WERI-Rb-1 (cell line): ENCODE measurements around the gene CCDC112.

Experiments used
- DNase-seq: peaks from one replicate; pipeline ENCODE4 v3.0.0-alpha.2; 2020
- H3K27ac ChIP-seq: fragments of 250-450 bp; sonication (Bioruptor Pico); 2 replicates; pipeline ENCODE4 v1.5.1; 2020; ENCODE audit warnings: mild to moderate bottlenecking, moderate library complexity
- H3K27me3 ChIP-seq: fragments of 250-450 bp; sonication (Bioruptor Pico); 2 replicates; pipeline ENCODE4 v1.5.1; 2021; ENCODE audit warnings: mild to moderate bottlenecking, low read depth, moderate library complexity; ENCODE audit not compliant: insufficient read depth, severe bottlenecking
- H3K36me3 ChIP-seq: fragments of 250-450 bp; sonication (Bioruptor Pico); 2 replicates; pipeline ENCODE4 v1.5.1; 2020; ENCODE audit warnings: mild to moderate bottlenecking, moderate library complexity
- H3K4me3 ChIP-seq: 2 replicates; pipeline ENCODE4 v1.5.1; 2011; ENCODE audit warnings: low read depth, mild to moderate bottlenecking, control low read depth, low read length
- H3K9me3 ChIP-seq: fragments of 250-450 bp; sonication (Bioruptor Pico); 2 replicates; pipeline ENCODE4 v1.5.1; 2021; ENCODE audit warnings: mild to moderate bottlenecking, moderate library complexity; ENCODE audit not compliant: severe bottlenecking
- CTCF ChIP-seq: IDR thresholded peaks from 2 replicates; pipeline ENCODE4 v1.5.1; 2011; ENCODE audit warnings: low read depth, mild to moderate bottlenecking, control low read depth, inconsistent platforms, low read length

The CCDC112 gene

DNA sequence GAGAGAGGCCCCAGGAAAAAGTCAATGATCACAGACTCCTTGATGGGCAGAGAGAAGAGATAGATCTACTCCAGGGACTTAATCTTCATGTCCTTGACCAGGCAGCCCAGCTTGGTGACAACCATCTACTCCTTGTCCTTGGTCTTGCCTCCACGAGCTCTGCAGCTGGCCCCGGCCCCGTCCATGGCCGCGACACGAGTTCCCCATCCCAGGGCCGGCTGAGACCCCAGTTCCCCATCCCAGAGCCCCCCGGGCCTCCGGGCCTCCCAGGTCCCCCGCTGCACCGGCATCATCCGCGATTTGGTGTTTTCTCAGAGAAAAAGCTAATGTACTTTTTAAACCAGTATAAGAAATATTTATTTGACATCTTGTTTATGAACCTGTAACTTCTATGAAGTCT is 31.2 kb downstream of the CCDC112 start:
- H3K27me3 ChIP-seq, result no peaks in the 10 kb centered on the region
- H3K27ac ChIP-seq, result no peak overlapping the region
- H3K36me3 ChIP-seq, result no peaks in the 10 kb centered on the region; the same call in 1 of the 2 replicates
- no peak overlapping the region for H3K4me3 ChIP-seq
- H3K9me3 ChIP-seq, result no peaks in the 10 kb centered on the region
- no peak for DNase-seq
- TF ChIP-seq CTCF, result no peak

GRCh38 chr5:115264786-115265185 is 31.7 kb downstream of the CCDC112 start:
- no peak for TF ChIP-seq CTCF
- no peak for DNase-seq
- Histone ChIP-seq H3K4me3 (no peak overlapping the region), H3K27me3 (no peaks in the 10 kb centered on the region), H3K27ac (no peak overlapping the region), H3K36me3 (no peaks in the 10 kb centered on the region; the same call in 1 of the 2 replicates), H3K9me3 (no peaks in the 10 kb centered on the region)

DNA sequence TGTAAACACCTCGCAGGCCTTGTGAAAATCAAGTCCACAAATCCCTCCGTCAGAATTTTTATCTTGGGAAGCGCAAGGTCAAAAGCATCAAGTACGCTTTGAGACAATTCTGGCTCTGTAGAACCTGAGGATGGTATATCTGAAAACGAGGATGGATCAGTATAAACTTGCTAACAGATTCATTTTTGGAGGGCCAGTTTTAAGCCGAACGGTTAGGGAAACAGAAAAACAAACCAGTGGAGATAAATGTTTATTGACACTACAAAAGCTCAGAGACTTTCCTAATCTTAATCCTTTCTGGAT is 33.4 kb downstream of the CCDC112 start:
- H3K27me3 ChIP-seq, result no peaks in the 10 kb centered on the region

DNA sequence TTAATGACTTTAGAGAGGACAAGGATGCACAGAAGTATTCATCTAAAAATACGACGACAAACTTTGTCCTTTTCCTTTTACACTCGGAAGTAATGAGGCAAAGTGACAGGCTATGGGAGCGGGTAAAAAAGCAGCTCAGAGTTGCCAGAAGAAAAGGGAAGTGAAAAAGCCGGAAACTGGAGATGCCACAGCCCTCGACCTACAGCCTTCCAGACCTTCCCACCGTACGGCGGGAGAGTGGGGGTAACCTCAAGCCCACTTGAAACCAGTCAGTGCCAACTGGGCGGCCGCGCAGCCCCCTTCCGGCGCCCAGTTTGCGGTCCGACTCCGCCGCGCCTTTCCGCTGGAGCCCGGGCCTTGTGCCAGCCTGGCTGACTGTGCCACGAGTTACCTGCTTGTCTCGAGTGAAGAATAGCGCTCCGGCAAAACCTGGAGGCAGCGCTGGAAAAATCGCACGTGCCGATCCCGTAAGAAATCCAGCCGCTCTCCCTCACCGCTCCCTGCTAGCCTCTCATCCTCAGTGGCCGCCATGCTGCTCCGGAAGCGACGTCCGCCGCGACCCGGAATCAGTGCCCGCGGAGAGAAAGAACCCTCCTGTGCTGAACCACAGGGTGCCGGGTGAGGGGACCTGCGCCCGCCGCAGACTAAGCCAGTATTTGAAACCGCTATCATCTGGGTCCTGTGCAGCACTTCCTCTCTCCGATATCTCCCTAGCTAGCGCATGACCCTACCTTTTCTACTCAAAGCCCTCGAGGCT is 34.0 kb downstream of the CCDC112 start, which contains the start of gene PGGT1B:
PGGT1B (minus strand) TSS at position 557 of the 757 bp plus-strand sequence; CDS start at position 531, 26 bp downstream.
- Histone ChIP-seq H3K27me3 (no peaks in the 10 kb centered on the region), H3K27ac (peak within 1 kb of the TSS; percentile 73), H3K36me3 (no peaks in the 10 kb centered on the region; the same call in 1 of the 2 replicates), H3K9me3 (no peaks in the 10 kb centered on the region), H3K4me3 (peak within 1 kb of the TSS; percentile 90)
- peak; percentile 86 for DNase-seq
- TF ChIP-seq CTCF, result no peak

More for the DNA sequence above, 33.4 kb downstream of the CCDC112 start:
- peak overlapping the region; percentile 90 for H3K4me3 ChIP-seq
- TF ChIP-seq CTCF, result no peak
- H3K27ac ChIP-seq, result peak overlapping the region; percentile 73
- H3K9me3 ChIP-seq, result no peaks in the 10 kb centered on the region
- no peaks in the 10 kb centered on the region; the same call in 1 of the 2 replicates for H3K36me3 ChIP-seq
- DNase-seq, result no peak

DNA sequence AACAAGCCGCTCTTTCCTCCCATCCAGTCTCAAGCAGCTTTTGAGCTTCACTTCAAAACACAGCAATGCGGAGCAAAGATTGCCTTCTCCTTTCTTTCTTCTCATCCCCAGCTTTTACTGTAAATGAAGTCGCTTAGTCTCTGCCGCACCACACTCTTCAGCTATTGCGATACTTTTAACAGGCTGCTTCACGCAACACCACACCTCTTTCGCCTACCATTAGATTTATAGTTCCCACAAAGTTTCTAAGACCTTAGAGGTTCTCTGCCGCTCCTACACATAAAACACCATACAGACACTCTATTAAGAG is 34.5 kb downstream of the CCDC112 start:
- TF ChIP-seq CTCF, result no peak
- Histone ChIP-seq H3K27ac (peak overlapping the region; percentile 73), H3K27me3 (no peaks in the 10 kb centered on the region), H3K9me3 (no peaks in the 10 kb centered on the region), H3K4me3 (peak overlapping the region; percentile 90), H3K36me3 (no peaks in the 10 kb centered on the region)
- DNase-seq, result no peak

GRCh38 chr5:115260248-115260647 is 36.2 kb downstream of the CCDC112 start:
- H3K4me3 ChIP-seq, result no peak overlapping the region
- no peaks in the 10 kb centered on the region for H3K36me3 ChIP-seq
- H3K9me3 ChIP-seq, result no peaks in the 10 kb centered on the region
- no peaks in the 10 kb centered on the region for H3K27me3 ChIP-seq
- H3K27ac ChIP-seq, result no peak overlapping the region
- DNase-seq, result no peak
- no peak for TF ChIP-seq CTCF
